ENCODE measurements around the gene C1QL4.

DNA sequence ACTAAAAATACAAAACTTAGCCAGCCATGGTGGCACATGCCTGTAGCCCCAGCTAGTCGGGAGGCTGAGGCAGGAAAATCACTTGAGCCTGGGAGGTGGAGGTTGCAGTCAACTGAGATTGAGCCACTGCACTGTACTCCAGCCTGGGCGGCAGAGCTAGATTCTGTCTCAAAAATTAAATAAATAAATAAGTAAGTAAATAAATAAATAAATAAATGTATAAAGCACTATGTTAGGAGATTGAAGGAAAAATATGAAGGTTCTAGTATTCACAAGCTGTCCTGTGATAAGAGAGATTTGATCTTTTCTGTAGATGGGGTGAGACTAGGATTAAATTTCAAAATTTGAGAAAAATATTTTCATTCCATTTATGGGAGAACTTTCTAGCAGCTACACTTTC, 15.4 kb upstream of the C1QL4 start:
- no peak for TF ChIP-seq YY1 (IDR thresholded peaks at IDR 0.05; ENCODE audit: insufficient read depth, insufficient read length)
- TF ChIP-seq ZNF274 (IDR thresholded peaks at IDR 0.05; ENCODE audit: low read depth, low read length): no peak

Measured in NT2/D1 (cell line).